Measurements from ENCODE around the gene MED27. TPM values are rescaled to one million over a fixed set of nuclear protein-coding genes. Genes with fewer than 3 reads are reported as not detected.

Gene MED27, protein sequence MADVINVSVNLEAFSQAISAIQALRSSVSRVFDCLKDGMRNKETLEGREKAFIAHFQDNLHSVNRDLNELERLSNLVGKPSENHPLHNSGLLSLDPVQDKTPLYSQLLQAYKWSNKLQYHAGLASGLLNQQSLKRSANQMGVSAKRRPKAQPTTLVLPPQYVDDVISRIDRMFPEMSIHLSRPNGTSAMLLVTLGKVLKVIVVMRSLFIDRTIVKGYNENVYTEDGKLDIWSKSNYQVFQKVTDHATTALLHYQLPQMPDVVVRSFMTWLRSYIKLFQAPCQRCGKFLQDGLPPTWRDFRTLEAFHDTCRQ
- total RNA-seq (2014; rRNA removed; shearing (Covaris generic)), result 22.3 and 40.3 TPM in 2 replicates

DNA sequence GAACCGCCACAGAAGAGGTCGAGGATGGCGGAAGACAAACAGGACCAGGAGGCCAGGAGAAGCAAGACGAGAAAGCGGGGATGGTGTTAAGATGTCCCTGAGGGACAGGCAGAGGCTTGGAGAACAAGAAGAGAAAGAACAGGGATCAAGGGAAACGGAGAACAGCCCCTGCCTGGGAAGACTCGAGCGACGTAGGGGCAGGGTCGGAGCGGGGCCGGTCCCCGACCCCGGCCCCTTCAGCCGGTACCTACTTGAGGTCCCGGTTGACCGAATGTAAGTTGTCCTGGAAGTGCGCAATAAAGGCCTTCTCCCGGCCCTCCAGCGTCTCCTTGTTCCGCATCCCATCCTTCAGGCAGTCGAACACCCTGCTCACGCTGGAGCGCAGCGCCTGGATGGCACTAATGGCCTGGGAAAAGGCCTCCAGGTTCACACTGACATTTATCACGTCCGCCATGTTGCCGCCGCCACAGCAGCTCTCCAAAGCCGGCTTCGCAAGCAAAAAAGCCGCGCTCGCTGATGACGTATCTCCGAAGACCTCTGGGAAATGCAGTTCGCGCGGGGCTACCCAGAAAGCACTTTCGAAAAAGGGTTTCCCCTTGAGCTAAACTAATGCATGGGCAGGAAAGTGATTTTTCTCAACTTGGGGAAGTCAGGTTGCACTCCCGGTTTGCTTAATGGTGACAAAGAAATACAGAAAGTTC, at the start of gene MED27:
Gene MED27, minus strand, starts transcription at position 477 of the 701 bp plus-strand sequence. Its CDS starts 23 bp downstream, at position 454.
- DNase-seq, result peak; percentile 90
- Histone ChIP-seq H3K36me3 (replicated peaks; ENCODE audit: control insufficient read depth, insufficient read depth, low read length) (no peaks in the 10 kb centered on the region; the same call in 1 of the 2 replicates), H3K4me3 (ENCODE audit: insufficient read depth, low read depth, low read length) (peak within 1 kb of the TSS; percentile 74), H3K27me3 (ENCODE audit: control insufficient read depth, insufficient read depth, low read length) (no peaks in the 10 kb centered on the region)

DNA sequence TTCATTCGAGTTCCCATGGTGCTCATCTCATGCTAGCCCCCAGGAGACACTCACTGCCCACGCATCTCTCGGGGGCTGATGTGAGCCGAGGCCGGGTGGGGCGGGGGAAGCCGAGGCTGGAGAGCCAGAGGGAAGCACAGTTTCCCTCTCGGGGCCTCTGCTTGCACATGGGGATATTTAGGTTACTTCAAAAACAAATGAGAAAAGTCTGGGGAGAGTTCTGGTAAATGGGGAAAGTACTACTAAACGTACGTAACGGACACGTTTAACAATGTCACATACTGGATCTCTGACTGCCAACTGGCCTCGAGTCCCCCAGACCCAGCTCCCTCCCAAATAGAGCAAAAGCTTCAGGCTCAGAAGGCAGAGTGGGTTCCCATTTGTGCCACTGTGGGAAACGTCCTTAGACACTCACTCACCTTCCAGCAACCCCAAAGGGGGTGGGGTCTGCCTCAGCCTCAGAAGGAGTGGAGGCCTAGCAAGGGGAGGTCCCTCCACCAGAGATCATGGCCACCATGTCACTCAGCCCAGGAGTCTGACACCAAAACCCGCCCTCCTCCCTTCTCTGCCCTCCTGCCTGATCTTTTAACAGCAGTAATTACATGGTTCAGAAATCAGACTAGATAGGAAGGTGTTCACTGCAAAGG, 48.3 kb upstream of the MED27 start:
- peak; percentile 54 for DNase-seq
- Histone ChIP-seq H3K36me3 (replicated peaks; ENCODE audit: control insufficient read depth, insufficient read depth, low read length) (no peaks in the 10 kb centered on the region), H3K27me3 (ENCODE audit: control insufficient read depth, insufficient read depth, low read length) (peaks cover 2% of the 10 kb centered on the region; the same call in 1 of the 2 replicates), H3K4me3 (ENCODE audit: insufficient read depth, low read depth, low read length) (no peak overlapping the region)

DNA sequence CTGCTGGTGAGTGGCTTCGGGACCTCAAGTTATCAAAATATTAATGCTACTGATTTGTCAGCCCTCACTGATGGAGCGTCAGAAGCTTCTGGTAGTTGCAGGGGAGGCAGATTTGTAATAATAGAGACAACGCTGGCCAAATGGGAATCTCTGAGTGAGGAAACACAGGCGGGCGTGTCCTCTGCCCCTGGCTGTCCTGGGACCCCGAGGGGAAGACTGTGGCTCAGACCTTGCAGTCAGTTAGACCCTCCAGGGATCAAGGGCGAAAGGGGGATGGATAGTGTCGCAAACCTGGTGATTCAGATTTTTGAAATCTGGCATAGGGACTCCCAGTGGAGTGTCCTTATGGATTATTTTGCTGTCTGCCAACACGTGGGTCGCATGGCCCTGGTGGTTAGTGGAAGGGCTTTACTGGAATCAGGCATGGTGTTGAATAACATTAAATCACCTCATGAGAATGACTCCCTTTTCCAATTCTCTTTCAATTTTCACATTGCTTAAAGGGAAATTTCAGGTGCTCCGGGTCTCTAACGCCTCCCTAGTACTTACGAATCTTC, 47.1 kb upstream of the MED27 start:
- H3K36me3 ChIP-seq (replicated peaks; ENCODE audit: control insufficient read depth, insufficient read depth, low read length), result no peaks in the 10 kb centered on the region
- DNase-seq, result peak; percentile 47
- H3K27me3 ChIP-seq (ENCODE audit: control insufficient read depth, insufficient read depth, low read length), result peaks cover 2% of the 10 kb centered on the region; the same call in 1 of the 2 replicates
- no peak overlapping the region for H3K4me3 ChIP-seq (ENCODE audit: insufficient read depth, low read depth, low read length)

DNA sequence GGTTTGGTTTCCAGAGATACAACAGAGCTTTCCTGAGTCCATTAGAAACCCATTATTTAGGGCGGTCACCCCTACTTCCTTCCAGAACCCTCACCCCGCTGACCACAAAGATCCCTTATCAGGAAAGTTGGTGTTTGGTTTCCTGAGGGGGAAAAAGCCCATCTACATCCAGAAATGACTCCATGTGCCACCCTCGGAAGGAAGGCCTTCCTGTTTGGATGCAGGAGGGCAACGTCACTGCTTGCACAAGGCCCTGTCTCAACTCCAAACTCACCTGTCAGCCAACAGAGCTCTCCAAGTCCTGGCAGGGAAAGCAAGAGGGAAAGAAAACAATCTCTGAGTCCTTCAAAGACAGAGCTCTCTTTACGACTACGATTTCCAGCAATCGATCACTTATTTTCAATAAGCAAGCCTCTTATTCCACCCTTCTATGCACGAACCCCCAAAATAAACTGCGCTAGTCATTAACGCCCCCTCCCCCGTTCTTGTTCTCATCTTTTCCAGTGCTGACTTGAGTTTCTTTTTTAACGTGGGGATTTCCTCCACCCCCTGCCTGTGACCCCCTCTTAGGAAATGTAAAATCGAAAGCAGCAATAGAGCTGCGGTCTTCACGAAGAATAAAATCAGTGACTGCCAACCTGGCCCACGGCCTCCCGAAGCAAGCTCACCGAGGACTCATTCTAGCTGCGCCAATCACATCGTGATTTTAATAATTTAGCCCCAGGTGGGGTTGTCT, 46.4 kb upstream of the MED27 start:
- peaks cover 2% of the 10 kb centered on the region; the same call in 1 of the 2 replicates for H3K27me3 ChIP-seq (ENCODE audit: control insufficient read depth, insufficient read depth, low read length)
- no peaks in the 10 kb centered on the region for H3K36me3 ChIP-seq (replicated peaks; ENCODE audit: control insufficient read depth, insufficient read depth, low read length)
- H3K4me3 ChIP-seq (ENCODE audit: insufficient read depth, low read depth, low read length), result no peak overlapping the region
- DNase-seq, result peak; percentile 43

DNA sequence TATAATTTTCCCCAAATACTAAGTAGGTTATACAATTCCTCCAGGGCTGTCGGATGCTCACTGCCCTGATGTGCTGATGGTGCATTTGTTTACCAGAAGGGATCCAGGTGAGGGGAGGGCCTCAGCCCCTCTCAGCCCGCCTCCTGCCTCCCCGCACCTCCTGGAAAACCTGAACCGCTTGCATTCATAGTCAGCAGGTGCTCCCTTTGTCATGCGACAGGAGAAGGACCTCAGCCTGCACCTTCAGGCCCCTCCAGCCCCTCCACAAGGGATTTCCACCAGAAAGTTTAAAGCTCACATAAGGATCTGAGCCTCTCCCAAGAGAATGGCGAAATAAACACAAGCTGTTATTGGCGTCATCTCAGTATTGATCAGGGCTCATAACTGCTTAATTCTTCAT, 45.7 kb upstream of the MED27 start:
- peaks cover 2% of the 10 kb centered on the region; the same call in 1 of the 2 replicates for H3K27me3 ChIP-seq (ENCODE audit: control insufficient read depth, insufficient read depth, low read length)
- DNase-seq, result peak; percentile 82
- no peaks in the 10 kb centered on the region for H3K36me3 ChIP-seq (replicated peaks; ENCODE audit: control insufficient read depth, insufficient read depth, low read length)
- H3K4me3 ChIP-seq (ENCODE audit: insufficient read depth, low read depth, low read length), result no peak overlapping the region

DNA sequence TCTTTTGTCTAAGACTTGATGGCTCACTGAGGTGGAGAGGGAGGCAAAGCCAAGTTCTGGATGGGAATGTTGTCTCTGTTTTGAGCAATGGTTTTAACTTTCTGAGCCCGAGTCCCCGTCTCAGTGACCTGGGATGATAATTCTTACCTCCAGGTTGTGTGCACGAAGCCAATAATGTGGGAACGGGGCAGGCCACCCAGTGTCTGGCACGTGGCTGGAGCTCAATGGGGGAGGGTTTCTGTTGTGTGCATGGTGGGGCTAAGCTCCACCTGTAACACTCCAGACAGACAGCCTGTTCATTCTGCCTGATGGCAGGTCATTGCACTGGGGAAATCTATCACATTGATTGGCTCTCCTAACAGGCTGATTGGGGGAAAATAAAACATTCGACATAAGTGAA, 45.1 kb upstream of the MED27 start:
- no peak for DNase-seq
- peaks cover 2% of the 10 kb centered on the region; the same call in 1 of the 2 replicates for H3K27me3 ChIP-seq (ENCODE audit: control insufficient read depth, insufficient read depth, low read length)
- no peak overlapping the region for H3K4me3 ChIP-seq (ENCODE audit: insufficient read depth, low read depth, low read length)

DNA sequence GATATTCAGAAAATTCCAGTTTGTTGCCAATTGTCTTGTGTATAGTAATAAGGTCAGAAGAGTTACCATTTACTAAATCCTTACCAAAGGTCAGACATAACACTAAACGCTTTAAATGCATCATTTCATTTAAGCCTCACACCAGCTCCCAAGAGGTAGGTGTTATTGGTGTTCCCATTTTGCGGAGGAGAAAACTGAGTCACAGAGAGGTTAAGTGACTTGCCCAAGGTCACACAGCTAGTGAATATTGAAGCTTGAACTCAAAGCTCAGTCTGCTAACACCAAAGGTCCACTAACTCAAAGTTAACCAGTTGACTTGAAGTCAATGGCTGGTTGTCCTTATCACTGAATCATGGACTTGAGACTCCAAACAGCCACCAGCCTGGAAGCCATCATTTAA, 41.4 kb upstream of the MED27 start:
- Histone ChIP-seq H3K4me3 (ENCODE audit: insufficient read depth, low read depth, low read length) (no peak overlapping the region), H3K27me3 (ENCODE audit: control insufficient read depth, insufficient read depth, low read length) (peaks cover 2% of the 10 kb centered on the region; the same call in 1 of the 2 replicates)
- DNase-seq, result no peak

More for the DNA sequence above, 45.1 kb upstream of the MED27 start:
- no peaks in the 10 kb centered on the region for H3K36me3 ChIP-seq (replicated peaks; ENCODE audit: control insufficient read depth, insufficient read depth, low read length)

DNA sequence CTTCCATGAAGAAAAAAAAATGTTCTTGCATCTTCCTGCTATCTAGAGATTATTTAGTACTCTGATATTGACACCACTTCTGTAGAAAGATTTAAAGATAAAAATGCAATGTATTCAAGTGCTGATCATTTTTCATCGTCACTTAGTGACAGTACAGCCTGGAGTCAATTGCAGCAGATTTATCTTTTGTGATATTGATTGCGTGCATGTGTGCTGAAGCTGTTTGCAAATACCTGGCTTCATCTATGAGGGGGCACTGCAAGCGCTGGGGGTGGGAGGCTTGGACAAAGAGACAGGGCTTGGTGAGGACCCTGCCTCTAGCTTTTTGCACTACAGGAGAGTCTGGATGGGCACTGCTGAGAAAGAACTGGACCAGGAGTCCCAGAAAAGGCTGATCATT, 38.0 kb upstream of the MED27 start:
- Histone ChIP-seq H3K4me3 (ENCODE audit: insufficient read depth, low read depth, low read length) (no peak overlapping the region), H3K27me3 (ENCODE audit: control insufficient read depth, insufficient read depth, low read length) (no peaks in the 10 kb centered on the region; the same call in 1 of the 2 replicates), H3K36me3 (replicated peaks; ENCODE audit: control insufficient read depth, insufficient read depth, low read length) (no peaks in the 10 kb centered on the region)
- DNase-seq, result no peak

More for the DNA sequence above, 41.4 kb upstream of the MED27 start:
- no peaks in the 10 kb centered on the region for H3K36me3 ChIP-seq (replicated peaks; ENCODE audit: control insufficient read depth, insufficient read depth, low read length)

DNA sequence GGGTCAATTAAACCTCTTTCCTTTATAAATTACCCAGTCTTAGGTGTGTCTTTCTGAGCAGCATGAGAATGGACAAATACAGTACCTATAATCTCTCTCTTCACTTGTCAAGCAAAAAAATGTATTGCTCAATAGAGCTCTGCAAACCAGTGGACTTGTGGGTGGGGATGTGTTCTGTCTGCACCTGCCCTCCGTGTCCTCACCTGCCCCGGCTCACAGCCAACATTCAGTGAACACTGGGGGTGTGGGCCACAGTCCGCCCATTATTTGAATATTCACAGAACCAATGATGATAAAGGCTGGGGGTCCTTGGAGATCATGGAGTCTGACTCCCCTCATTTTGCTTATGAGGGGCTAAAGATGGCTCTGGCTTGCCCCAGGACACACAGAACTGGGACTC, 36.9 kb upstream of the MED27 start:
- Histone ChIP-seq H3K4me3 (ENCODE audit: insufficient read depth, low read depth, low read length) (no peak overlapping the region), H3K27me3 (ENCODE audit: control insufficient read depth, insufficient read depth, low read length) (no peaks in the 10 kb centered on the region; the same call in 1 of the 2 replicates)
- DNase-seq, result no peak

DNA sequence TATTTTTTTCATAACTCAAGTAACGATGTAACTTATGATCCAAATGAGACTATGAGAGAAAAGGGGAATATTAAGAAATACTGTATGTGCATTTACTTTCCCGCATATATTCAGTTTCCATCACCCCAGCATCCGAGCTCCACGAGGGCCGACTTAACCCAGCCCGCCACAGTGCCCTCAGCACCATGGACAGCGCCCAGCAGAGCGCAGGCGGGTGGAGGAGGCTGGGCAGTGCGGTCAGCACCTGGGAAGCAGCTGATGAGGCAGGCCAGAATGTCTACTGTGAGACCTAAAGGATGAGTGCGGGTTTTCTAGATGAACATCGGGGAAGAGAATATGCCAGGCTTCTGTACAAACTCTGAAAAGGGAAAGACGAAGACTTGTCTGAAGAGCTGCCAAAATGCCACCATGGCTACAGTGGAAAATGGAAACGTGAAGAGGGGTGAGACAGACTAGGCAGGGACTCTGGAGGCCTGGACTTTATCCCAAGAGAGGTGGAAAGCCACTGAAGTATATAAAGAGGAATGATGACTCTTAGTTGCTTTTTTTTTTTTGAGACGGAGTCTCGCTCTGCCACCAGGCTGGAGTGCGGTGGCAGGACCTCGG, 34.5 kb upstream of the MED27 start:
- DNase-seq, result peak; percentile 89
- no peaks in the 10 kb centered on the region for H3K36me3 ChIP-seq (replicated peaks; ENCODE audit: control insufficient read depth, insufficient read depth, low read length)
- H3K4me3 ChIP-seq (ENCODE audit: insufficient read depth, low read depth, low read length), result no peak overlapping the region
- no peaks in the 10 kb centered on the region; the same call in 1 of the 2 replicates for H3K27me3 ChIP-seq (ENCODE audit: control insufficient read depth, insufficient read depth, low read length)

More for the DNA sequence above, 36.9 kb upstream of the MED27 start:
- H3K36me3 ChIP-seq (replicated peaks; ENCODE audit: control insufficient read depth, insufficient read depth, low read length), result no peaks in the 10 kb centered on the region

DNA sequence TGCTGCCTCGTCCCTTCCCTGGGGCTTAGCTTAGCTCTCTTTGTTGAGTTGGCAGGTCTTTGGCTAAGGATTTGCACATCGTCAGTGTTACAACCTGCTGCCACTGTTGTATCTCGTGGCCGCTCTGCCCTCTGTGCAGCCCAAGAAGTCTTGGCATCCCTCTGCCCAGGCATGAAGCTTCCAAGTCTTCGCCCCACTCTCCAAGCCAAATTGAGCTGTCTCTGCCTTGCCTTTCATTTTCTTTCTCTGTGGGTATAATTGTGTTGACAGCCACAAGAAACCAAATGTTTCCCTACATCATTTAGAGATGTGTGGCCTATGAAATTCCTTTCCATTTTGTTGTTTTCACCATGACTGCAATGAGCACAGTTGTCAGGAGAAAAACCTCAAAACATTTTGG, 29.6 kb upstream of the MED27 start:
- Histone ChIP-seq H3K36me3 (replicated peaks; ENCODE audit: control insufficient read depth, insufficient read depth, low read length) (no peaks in the 10 kb centered on the region), H3K4me3 (ENCODE audit: insufficient read depth, low read depth, low read length) (no peak overlapping the region), H3K27me3 (ENCODE audit: control insufficient read depth, insufficient read depth, low read length) (no peaks in the 10 kb centered on the region; the same call in 1 of the 2 replicates)
- DNase-seq, result no peak

DNA sequence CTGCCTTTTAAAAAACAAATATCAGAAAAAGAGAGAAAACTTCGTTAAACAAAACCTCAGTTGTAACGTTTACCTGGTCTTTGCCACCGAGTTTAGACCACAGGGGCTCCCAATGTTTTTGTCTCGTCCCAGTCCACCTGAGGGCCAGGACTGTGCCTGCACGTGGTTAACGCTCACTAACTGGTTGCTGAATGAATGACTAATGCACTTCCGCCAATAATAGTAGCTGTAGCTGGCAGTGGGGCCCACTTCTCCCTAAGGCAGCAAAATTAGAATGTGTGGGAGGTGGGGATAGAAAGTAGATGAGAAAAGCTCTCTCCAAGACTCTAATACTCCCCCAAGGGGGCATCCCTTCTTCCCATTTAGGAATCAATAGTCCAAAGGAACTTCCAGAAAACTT, 29.1 kb upstream of the MED27 start:
- H3K27me3 ChIP-seq (ENCODE audit: control insufficient read depth, insufficient read depth, low read length), result no peaks in the 10 kb centered on the region; the same call in 1 of the 2 replicates
- H3K36me3 ChIP-seq (replicated peaks; ENCODE audit: control insufficient read depth, insufficient read depth, low read length), result no peaks in the 10 kb centered on the region
- DNase-seq, result no peak
- no peak overlapping the region for H3K4me3 ChIP-seq (ENCODE audit: insufficient read depth, low read depth, low read length)

DNA sequence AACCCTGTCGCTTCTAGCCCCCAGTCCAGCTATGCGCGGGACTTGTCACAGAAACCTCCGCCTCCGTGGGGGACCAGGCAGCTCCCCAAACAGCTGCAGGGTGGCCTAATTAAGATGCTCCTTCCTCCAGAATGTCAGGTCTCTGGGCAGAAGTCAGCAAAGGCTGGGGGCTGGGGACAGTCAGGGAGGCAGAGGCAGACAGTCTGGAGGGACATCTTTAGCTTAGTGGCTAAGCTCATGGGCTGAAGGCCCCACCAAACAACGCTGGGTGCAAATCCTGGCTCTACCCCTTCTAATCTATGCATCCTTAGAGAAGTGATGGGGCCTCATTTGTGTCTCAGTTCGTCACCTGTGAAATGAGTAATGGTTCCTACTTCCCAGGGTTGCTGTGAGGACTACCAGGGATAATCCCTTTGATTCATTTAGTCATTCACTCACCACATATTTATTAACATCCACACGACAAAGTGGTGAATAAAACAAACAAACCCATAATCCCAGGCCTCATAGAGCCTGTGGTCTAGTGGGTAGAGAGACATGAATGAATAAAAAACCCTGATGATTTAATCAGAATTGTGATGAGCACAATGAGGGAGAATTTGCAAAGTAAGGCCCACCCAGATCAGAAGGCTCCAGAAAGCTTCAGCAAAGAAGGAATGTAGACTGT, 20.2 kb upstream of the MED27 start:
- H3K27me3 ChIP-seq (ENCODE audit: control insufficient read depth, insufficient read depth, low read length), result no peaks in the 10 kb centered on the region
- no peaks in the 10 kb centered on the region for H3K36me3 ChIP-seq (replicated peaks; ENCODE audit: control insufficient read depth, insufficient read depth, low read length)
- DNase-seq, result no peak
- H3K4me3 ChIP-seq (ENCODE audit: insufficient read depth, low read depth, low read length), result no peak overlapping the region
